Body of pancreas (tissue), 4 donors: ENCODE measurements around the gene GRAMD1C.

ENCODE experiments used
- POLR2A ChIP-seq, 3 donors: fragments of 450-650 bp; IDR thresholded peaks; one replicate each; pipeline ENCODE4 v1.6.1; 2016; ENCODE audit warnings: antibody characterized with exemption in 3 of 3, mild to moderate bottlenecking in 2 of 3
- TF ChIP-seq, protein P1 (sequence below), 7 experiments: fragments of 450-650 bp in 4 of 7; fragments of 200-600 bp in 3 of 7; sonication (generic) in 3 of 7; IDR thresholded peaks; one replicate each; pipeline ENCODE4 v1.5.1; 2016 to 2019; ENCODE audit warnings: antibody characterized with exemption in 7 of 7

- TF ChIP-seq, protein P1, sequence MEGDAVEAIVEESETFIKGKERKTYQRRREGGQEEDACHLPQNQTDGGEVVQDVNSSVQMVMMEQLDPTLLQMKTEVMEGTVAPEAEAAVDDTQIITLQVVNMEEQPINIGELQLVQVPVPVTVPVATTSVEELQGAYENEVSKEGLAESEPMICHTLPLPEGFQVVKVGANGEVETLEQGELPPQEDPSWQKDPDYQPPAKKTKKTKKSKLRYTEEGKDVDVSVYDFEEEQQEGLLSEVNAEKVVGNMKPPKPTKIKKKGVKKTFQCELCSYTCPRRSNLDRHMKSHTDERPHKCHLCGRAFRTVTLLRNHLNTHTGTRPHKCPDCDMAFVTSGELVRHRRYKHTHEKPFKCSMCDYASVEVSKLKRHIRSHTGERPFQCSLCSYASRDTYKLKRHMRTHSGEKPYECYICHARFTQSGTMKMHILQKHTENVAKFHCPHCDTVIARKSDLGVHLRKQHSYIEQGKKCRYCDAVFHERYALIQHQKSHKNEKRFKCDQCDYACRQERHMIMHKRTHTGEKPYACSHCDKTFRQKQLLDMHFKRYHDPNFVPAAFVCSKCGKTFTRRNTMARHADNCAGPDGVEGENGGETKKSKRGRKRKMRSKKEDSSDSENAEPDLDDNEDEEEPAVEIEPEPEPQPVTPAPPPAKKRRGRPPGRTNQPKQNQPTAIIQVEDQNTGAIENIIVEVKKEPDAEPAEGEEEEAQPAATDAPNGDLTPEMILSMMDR (IDR thresholded peaks at IDR 0.05): no peak
- TF ChIP-seq POLR2A (IDR thresholded peaks at IDR 0.05): no peak
These were observed 33.3 kb upstream of the GRAMD1C start for GRCh38 chr3:113805249-113805648.
